22Rv1 (cell line): Measurements from ENCODE around the gene ARHGEF4.

ENCODE experiments used
- ZFX ChIP-seq: fragments of 450-650 bp; IDR thresholded peaks from 2 replicates; pipeline ENCODE4 v1.6.1; 2017; ENCODE audit warnings: antibody characterized with exemption, borderline replicate concordance
- TF ChIP-seq, protein P1 (sequence below): fragments of 450-650 bp; IDR thresholded peaks from 2 replicates; pipeline ENCODE4 v1.5.1; 2017; ENCODE audit warnings: mild to moderate bottlenecking

DNA sequence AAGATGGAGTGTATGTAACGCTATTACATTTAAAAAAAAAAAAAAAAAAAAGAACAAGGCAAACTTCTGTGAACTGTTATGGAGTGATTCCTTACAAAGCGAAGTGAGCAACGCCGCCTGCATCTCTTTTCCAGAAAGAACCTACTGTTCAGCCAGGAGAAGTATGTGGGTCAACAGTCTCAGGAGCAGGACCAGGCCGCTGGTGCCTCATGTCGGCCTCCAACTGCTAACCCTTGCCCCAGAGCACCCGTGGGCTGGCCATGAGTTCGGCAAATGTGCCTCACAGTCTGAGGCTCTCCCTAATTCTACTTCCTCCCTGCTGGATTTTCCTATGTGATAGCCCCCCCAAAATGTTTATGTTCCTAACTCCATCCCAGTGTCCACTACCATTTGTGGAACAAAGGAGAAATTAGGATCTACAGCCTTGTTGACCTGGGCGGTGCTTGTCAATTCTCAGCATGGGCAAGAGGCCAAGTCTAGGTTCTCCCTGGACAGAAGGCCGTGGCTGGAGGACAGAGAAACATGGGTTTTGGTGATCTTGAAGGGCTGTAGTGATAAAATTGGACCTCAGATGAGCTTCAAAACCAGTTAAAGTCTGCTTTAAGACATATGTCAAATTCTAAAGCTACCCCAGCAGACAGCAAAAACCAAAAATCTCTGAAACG, 240.6 kb downstream of the ARHGEF4 start:
- TF ChIP-seq, protein P1, sequence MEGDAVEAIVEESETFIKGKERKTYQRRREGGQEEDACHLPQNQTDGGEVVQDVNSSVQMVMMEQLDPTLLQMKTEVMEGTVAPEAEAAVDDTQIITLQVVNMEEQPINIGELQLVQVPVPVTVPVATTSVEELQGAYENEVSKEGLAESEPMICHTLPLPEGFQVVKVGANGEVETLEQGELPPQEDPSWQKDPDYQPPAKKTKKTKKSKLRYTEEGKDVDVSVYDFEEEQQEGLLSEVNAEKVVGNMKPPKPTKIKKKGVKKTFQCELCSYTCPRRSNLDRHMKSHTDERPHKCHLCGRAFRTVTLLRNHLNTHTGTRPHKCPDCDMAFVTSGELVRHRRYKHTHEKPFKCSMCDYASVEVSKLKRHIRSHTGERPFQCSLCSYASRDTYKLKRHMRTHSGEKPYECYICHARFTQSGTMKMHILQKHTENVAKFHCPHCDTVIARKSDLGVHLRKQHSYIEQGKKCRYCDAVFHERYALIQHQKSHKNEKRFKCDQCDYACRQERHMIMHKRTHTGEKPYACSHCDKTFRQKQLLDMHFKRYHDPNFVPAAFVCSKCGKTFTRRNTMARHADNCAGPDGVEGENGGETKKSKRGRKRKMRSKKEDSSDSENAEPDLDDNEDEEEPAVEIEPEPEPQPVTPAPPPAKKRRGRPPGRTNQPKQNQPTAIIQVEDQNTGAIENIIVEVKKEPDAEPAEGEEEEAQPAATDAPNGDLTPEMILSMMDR, result no peak
- no peak for TF ChIP-seq ZFX
